Epidermal melanocyte (primary cell): Measurements from ENCODE around the gene ATRAID.
"Not testable (repeated sequence)": the region's sequence is repeated elsewhere in the genome, so short reads cannot be mapped to it uniquely, and the experiment has no call there.

Experiments used
- DNase-seq: peaks from one replicate; pipeline ENCODE4 v3.0.0; 2011; ENCODE audit warnings: low spot score; ENCODE audit not compliant: insufficient read length

Gene ATRAID, protein sequence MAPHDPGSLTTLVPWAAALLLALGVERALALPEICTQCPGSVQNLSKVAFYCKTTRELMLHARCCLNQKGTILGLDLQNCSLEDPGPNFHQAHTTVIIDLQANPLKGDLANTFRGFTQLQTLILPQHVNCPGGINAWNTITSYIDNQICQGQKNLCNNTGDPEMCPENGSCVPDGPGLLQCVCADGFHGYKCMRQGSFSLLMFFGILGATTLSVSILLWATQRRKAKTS

DNA sequence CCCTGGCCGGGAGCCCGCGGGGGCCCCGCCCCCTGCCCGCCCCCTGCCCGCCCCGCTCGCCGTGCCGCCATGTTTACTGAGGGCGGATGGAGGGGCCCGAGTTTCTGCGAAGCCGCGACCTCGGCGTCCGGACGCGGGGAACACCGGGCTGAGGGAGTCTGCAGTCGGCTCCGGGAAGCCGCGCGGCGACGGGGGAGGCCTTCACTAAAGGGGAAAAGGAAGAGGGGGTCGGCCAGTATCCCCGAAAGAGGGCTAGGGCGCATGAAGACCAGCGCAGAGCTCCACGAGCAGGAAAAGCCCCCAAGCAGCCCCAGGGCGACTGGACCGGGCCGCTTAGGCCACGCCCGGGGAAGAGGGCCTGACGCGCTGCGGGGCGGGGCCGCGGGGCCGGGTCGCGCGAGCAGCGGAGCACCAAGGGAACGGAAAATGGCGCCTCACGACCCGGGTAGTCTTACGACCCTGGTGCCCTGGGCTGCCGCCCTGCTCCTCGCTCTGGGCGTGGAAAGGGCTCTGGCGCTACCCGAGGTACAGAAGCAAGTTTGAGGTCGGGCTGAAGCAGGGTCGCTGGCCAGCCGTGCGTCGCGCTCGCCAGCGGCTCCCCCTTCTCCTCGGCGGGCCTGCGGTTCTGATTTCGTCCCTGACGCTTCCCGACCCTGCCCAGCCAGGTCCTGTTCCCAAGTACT is at the start of gene ATRAID, which contains the start of gene SLC5A6:
Gene ATRAID, plus strand, starts transcription at position 99 of the 683 bp plus-strand sequence. Its CDS starts 328 bp downstream, at position 427.
Gene SLC5A6, minus strand, starts transcription at position 326 of the 683 bp plus-strand sequence. CDS start 4,618 bp downstream, outside the sequence.
- DNase-seq: peak; percentile 98

DNA sequence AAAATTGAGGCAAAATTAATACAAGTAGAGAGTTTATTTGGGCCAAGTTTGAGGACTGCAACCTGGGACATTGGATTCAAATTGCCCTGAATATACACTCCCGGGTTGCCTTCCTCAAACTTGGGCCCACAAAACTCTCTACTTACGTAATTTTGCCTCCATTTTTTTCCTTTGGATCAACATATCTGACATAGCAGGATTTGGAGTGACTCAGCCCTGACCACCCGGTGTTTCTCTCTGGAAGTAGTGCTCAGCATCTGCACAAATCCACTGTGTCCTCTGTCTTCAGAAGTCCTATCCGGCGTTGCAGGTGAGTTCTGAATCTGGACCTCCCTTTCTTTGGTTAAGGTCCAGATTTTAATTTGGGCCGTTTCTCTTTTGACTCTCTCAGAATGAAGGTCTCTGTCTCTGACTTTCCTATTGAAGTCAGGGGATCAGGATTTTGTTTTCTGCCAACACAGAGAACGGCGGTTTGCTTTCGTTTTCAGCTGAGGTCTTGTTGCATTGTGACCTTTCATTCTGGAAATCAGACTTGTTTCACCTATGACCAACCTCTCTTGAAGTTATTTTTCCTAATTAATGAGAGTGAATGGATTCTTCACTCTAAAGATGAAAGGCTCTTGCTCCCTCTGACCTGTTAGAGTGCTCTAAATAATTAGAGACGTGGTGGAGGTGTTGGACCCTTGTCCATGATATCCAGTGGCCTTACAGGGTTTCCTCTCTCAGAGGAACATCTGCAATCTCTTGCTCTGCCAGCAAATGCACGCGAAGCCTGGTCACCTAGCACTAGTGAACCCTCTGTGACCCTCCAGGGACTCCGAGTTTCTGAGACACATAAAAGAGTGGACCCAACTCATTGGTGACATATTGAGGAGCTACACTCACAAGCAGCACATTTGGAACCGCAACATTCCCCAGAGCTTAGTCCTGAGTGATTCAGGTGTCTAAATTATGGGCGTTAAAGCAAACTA is 49.4 kb upstream of the ATRAID start:
- no peak for DNase-seq

- no peak for DNase-seq
These were observed 46.7 kb upstream of the ATRAID start for GRCh38 chr2:27164960-27165763.

DNA sequence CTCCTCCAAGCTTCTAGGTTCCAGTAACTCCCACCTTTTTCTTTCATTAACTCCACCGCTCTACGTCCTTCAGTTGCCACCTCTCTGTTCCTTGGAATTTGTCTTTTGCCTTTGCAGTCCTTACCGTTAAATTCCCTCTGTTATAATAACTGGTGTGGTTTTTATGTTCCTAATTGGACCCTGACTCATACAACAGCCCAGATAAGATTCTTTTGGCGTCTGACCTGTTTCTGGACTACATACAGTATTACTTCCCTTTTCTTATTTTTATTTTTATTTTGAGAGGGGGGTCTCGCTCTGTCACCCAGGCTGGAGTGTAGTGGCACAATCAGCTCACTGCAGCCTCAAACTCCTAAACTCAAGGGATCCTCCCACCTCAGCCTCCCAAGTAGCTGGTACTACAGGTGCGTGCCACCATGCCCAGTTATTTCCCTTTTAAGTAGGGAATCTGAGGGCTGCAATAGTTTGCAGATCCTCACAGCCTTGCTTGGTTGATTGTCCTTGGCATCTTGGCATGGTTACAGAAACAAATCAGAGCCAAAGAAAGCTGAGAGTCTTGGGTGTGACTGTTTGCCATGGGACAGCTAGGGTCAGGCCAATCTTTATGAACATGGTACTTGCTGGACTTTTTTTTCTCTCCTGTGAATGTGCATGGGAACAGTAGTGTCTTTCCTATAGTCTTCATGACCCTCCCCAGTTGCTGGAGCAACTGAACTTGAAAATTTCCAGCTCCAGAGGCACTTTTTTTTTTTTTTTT is 41.1 kb upstream of the ATRAID start:
- DNase-seq: no peak

GRCh38 chr2:27171351-27171848 is 40.4 kb upstream of the ATRAID start:
- no peak for DNase-seq

DNA sequence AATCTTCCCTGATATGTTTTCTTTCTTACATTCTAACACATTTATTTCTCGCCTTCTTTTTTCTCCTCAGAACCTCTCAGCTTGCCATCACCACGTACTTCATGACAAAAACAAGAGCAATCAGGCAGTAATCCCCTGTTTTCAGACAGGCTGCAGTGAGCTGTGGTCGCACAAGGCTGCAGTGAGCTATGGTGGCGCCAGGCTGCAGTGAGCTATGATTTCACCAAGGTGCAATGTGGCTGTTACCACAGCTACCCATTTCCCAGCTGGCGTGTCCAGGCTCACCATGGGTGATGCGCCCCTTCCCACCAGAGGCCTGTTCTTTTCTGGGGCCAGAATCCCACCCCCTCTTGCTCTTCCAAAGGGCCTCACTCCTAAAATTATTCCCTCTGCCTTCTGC is 37.2 kb upstream of the ATRAID start:
- no peak for DNase-seq

GRCh38 chr2:27175330-27175729 is 36.5 kb upstream of the ATRAID start:
- no peak for DNase-seq

GRCh38 chr2:27175781-27176180 is 36.1 kb upstream of the ATRAID start:
- not testable (repeated sequence) for DNase-seq

GRCh38 chr2:27177441-27178351 is 34.1 kb upstream of the ATRAID start:
- no peak for DNase-seq

- no peak for DNase-seq
These were observed 33.4 kb upstream of the ATRAID start for GRCh38 chr2:27178469-27178868.

- no peak for DNase-seq
These were observed 32.4 kb upstream of the ATRAID start for GRCh38 chr2:27179344-27180000.

- no peak for DNase-seq
These were observed 29.5 kb upstream of the ATRAID start for GRCh38 chr2:27182346-27182745.

DNA sequence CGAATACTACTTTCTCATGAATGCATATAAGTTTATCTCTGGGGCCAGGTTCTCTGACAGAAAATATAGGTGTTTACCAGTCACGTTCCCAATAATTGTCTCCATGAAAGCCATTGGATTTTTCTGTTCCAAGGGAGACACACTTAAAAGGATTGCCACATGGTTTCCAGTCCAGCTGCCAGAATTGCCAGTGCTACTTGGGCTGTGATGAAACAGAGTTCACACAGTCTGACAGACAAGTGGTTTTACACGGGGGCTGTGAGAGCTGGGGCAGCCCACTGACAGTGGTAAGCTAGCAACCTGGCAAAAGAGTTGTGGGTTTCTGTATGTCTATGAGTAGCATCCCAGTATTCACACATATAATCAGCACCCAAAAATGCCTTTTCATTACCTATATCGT is 27.7 kb upstream of the ATRAID start:
- DNase-seq: no peak

GRCh38 chr2:27185331-27186026 is 26.4 kb upstream of the ATRAID start:
- no peak for DNase-seq

- DNase-seq: no peak
These were observed 25.1 kb upstream of the ATRAID start for GRCh38 chr2:27186613-27187345.

- DNase-seq: no peak
These were observed 21.9 kb upstream of the ATRAID start for GRCh38 chr2:27189989-27190388.
